Stomach (tissue), 9 donors: Measurements from ENCODE around the gene SLC7A5. TPM values are rescaled to one million over a fixed set of nuclear protein-coding genes. Genes with fewer than 3 reads are reported as not detected.
"Not testable (repeated sequence)": the region's sequence is repeated elsewhere in the genome, so short reads cannot be mapped to it uniquely, and the experiment has no call there.

Source experiments
- DNase-seq, 2 donors: peaks; one replicate each; pipeline versions ENCODE4 v3.0.0 to v3.0.0-alpha.2; 2013 to 2019
- H3K27ac ChIP-seq, 5 donors: fragments of 200-600 bp in 4 of 5; sonication (generic) in 4 of 5; one replicate each; pipeline ENCODE4 v1.5.1; 2013 to 2019; ENCODE audit warnings: mild to moderate bottlenecking in 1 of 5, moderate library complexity in 1 of 5
- H3K27me3 ChIP-seq, 3 donors: fragments of 200-600 bp; sonication (generic); one replicate each; pipeline ENCODE4 v1.5.1; 2017 to 2019; ENCODE audit warnings: mixed run types in 1 of 3
- H3K36me3 ChIP-seq, 4 donors: fragments of 200-600 bp; sonication (generic); 1 replicate in 3 of 4; 2 replicates in 1 of 4; pipeline ENCODE4 v1.5.1; 2016 to 2019
- H3K4me1 ChIP-seq, 4 donors: fragments of 200-600 bp; sonication (generic); one replicate each; pipeline ENCODE4 v1.5.1; 2016 to 2019
- H3K4me3 ChIP-seq, 4 donors: fragments of 200-600 bp; sonication (generic) in 3 of 4; one replicate each; pipeline ENCODE4 v1.5.1; 2016 to 2019; ENCODE audit warnings: mild to moderate bottlenecking in 1 of 4
- H3K9me3 ChIP-seq, 4 donors: fragments of 200-600 bp; sonication (generic); one replicate each; pipeline ENCODE4 v1.5.1; 2016 to 2019
- CTCF ChIP-seq, 7 experiments: fragments of 450-650 bp in 4 of 7; fragments of 200-600 bp in 3 of 7; sonication (generic) in 3 of 7; IDR thresholded peaks; one replicate each; pipeline ENCODE4 v1.5.1; 2016 to 2019; ENCODE audit warnings: antibody characterized with exemption in 7 of 7, control low read depth in 2 of 7, mild to moderate bottlenecking in 1 of 7
- EP300 ChIP-seq: sonication (generic); formaldehyde crosslinking; IDR thresholded peaks from one replicate; pipeline ENCODE4 v1.6.1; 2017; ENCODE audit warnings: antibody characterized with exemption
- POLR2A ChIP-seq, 4 donors: fragments of 450-650 bp; IDR thresholded peaks; one replicate each; pipeline ENCODE4 v1.6.1; 2016; ENCODE audit warnings: antibody characterized with exemption in 4 of 4, control low read depth in 2 of 4, mild to moderate bottlenecking in 1 of 4, moderate library complexity in 1 of 4
- POLR2AphosphoS5 ChIP-seq, 3 donors: sonication (generic); formaldehyde crosslinking; IDR thresholded peaks; one replicate each; pipeline ENCODE4 v1.6.1; 2016; ENCODE audit warnings: antibody characterized with exemption in 3 of 3
- WGBS, 5 donors: extraction: QIAGEN DNeasy Blood & Tissue Kit in 3 of 5; methylation state at CpG; one replicate each; pipeline versions ENCODE4 v1.1.5 to v1.1.7; 2013 to 2018; 5-methylcytosine and 5-hydroxymethylcytosine counted together
- intact Hi-C: fragments of 100-400 bp; cut with DNase I; formaldehyde crosslinking; loops from one replicate; pipeline ENCODE4 v1.15.1; 2023; ENCODE audit warnings: low total_unique reads
- polyA plus RNA-seq, 3 donors: library from polyadenylated mRNA; stranded (reverse); fragments of 200-250 nt; gene quantifications; one replicate each; pipeline ENCODE4 v1.2.3, GENCODE V29; 2013
- total RNA-seq, 5 donors: library from RNA; depleted of rRNA; stranded (reverse); fragments of >200 nt; gene quantifications; one replicate each; pipeline versions ENCODE4 v1.1.0 to v1.2.3, GENCODE V29; 2014 to 2016
- donor health status: healthy with polysubstance abuse.
- donor health status: Bipolar disorder and iron deficiency.
- donor health status: healthy.

The SLC7A5 gene
- total and polyA plus RNA-seq, 8 donors: 1.4 to 74.8 (median 10.0) TPM

DNA sequence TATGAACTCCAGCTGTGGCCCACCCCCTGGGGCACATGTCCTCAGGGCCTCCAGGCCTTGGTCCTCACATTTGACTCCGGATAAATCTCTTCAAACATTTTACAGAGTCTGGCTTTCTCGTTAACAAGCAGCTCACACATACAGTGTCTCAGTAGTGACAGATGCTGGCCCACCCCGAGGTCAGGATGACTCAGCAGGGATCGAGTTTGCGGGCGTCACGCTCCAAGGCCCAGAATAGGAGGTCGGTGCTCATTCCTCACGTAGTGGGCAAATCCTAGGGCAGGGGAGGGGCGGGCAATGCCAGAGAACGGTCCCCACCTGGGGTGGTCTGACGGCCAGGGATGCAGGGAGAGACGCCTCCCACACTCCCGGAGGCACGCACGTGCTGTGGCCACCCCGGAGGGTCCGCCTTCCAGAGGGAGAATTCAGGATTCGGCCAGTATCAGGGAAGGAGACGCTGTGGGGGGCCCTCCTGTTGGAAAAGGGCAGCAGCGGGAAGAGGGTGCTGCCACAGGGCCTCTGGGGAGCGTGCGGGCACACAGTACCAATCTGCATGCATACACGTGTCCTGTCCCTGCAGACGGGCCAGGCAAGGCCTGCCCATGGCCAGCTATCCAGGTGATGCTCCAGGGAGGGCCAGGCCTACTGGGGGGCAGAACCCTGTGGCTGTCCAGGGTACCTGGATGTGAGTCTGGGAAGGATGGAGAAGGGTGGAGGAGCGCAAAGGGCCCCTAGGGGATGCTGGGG is 8.6 kb downstream of the SLC7A5 start:
- 46 to 60% (median 56%) methylated on average over 24 to 26 of the region's 26 CpGs for WGBS, 5 donors
- peak overlapping the region; percentile 70 to 89 (median 85) for H3K27ac ChIP-seq
- no peak overlapping the region for H3K4me3 ChIP-seq
- no peaks in the 10 kb centered on the region for H3K9me3 ChIP-seq
- H3K36me3 ChIP-seq: no peaks in the 10 kb centered on the region
- DNase-seq: no peak
- H3K27me3 ChIP-seq: no peaks in the 10 kb centered on the region
- TF ChIP-seq POLR2AphosphoS5 (IDR thresholded peaks at IDR 0.05): peak in 2 of 3 donors; percentile 37 to 49
- TF ChIP-seq EP300: no peak
- no peak for TF ChIP-seq CTCF (IDR thresholded peaks at IDR 0.05)
- no peak for TF ChIP-seq POLR2A (IDR thresholded peaks at IDR 0.05)
- intact Hi-C loops: no loop called here
- peaks cover 82 to 99% (median 96%) of the 10 kb centered on the region in 4 donors for H3K4me1 ChIP-seq

GRCh38 chr16:87858151-87858993 is 10.9 kb downstream of the SLC7A5 start:
- H3K27me3 ChIP-seq, intact Hi-C loops, H3K4me3 ChIP-seq, H3K36me3 ChIP-seq, H3K9me3 ChIP-seq: not testable (repeated sequence)
- WGBS, 5 donors: 52 to 62% (median 60%) methylated on average over 20 to 27 of the region's 27 CpGs
- Histone ChIP-seq H3K27ac (peak overlapping the region; percentile 10 to 94 (median 88)), H3K4me1 (peaks cover 82 to 99% (median 96%) of the 10 kb centered on the region in 4 donors)
- peak in 1 of 2 donors; percentile 84 for DNase-seq

DNA sequence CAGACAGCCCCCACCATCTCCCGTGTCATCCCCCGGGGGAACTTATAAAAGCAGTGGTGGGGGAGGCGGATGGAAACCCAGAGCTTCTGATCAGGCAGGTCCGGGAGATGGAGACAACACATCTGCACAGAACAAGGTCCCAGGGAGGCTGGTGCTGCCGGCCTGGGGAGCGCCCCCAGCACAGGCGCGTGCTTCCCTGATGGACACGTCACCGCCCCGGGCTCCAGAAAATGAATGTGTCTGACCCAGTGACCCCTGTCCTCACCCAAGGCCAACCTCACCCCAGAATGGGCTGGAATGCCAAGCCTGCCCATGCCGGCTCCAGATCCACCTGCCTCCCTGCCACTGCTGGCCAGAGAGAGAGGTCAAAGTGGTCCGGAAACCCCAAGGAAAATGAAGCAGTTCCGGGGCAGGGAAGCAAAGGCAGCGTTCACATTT is 12.5 kb downstream of the SLC7A5 start:
- TF ChIP-seq POLR2AphosphoS5 (IDR thresholded peaks at IDR 0.05) (no peak), EP300 (no peak), POLR2A (IDR thresholded peaks at IDR 0.05) (no peak), CTCF (IDR thresholded peaks at IDR 0.05) (no peak)
- intact Hi-C loops: no loop called here
- H3K36me3 ChIP-seq: peaks cover 0 to 2% (median 0%) of the 10 kb centered on the region in 4 donors
- no peaks in the 10 kb centered on the region for H3K27me3 ChIP-seq
- H3K9me3 ChIP-seq: no peaks in the 10 kb centered on the region
- H3K4me3 ChIP-seq: peak overlapping the region in 1 of 4 donors; percentile 6
- peak overlapping the region; percentile 69 to 94 (median 88) for H3K27ac ChIP-seq
- 48 to 74% (median 59%) methylated on average over 9 to 15 of the region's 15 CpGs for WGBS, 5 donors
- H3K4me1 ChIP-seq: peaks cover 86 to 99% (median 96%) of the 10 kb centered on the region in 4 donors
- DNase-seq: no peak

- TF ChIP-seq POLR2A (IDR thresholded peaks at IDR 0.05) (no peak), EP300 (peak; percentile 91), CTCF (IDR thresholded peaks at IDR 0.05) (no peak), POLR2AphosphoS5 (IDR thresholded peaks at IDR 0.05) (peak; percentile 64 to 84 (median 70))
- H3K4me3 ChIP-seq: peak overlapping the region in 3 of 4 donors; percentile 4 to 15 (median 11)
- peaks cover 84 to 99% (median 93%) of the 10 kb centered on the region in 4 donors for H3K4me1 ChIP-seq
- H3K27ac ChIP-seq: peak overlapping the region; percentile 69 to 94 (median 88)
- WGBS, 5 donors: 21 to 49% (median 44%) methylated on average over 15 to 26 of the region's 26 CpGs
- peaks cover 4 to 9% (median 6%) of the 10 kb centered on the region in 4 donors for H3K36me3 ChIP-seq
- intact Hi-C loops: no loop called here
- H3K27me3 ChIP-seq: no peaks in the 10 kb centered on the region
- DNase-seq: peak; percentile 69 to 86
- no peaks in the 10 kb centered on the region for H3K9me3 ChIP-seq
Measured at GRCh38 chr16:87855852-87856715, 13.2 kb downstream of the SLC7A5 start.
